Measurements from ENCODE around the gene WDR6. TPM values are rescaled to one million over a fixed set of nuclear protein-coding genes. Genes with fewer than 3 reads are reported as not detected.

Gene WDR6
- total and polyA plus RNA-seq, 9 of the 15 experiments (the other 6 are each of a cell fraction or from before 2014, with no cell fraction given) = 8.9 to 90.6 (median 44.7) TPM

- ChIA-PET CTCF (ENCODE audit: low intra/inter-chr PET ratio) (no interaction called here), POLR2A (interaction anchor here (0.7 kb wide), 1 partner anchor 51 kb away, joined by 3 read pairs; no protein-coding TSS in a partner anchor)
- Histone ChIP-seq H3K4me3 (no peak overlapping the region), H3K9me3 (replicated peaks; ENCODE audit: control insufficient read depth, insufficient read depth, low read depth, low read length) (no peaks in the 10 kb centered on the region), H3K27me3 (ENCODE audit: control insufficient read depth in 2 of 2, insufficient read depth in 2 of 2, low read length in 2 of 2) (no peaks in the 10 kb centered on the region), H3K4me1 (replicated peaks in 1 of 2; ENCODE audit: control insufficient read depth in 2 of 2, insufficient read depth in 2 of 2, low read length in 2 of 2) (peaks cover 19 to 22% of the 10 kb centered on the region in 2 experiments; a peak in 4 of 5 replicates), H3K36me3 (ENCODE audit: control insufficient read depth, insufficient read depth, low read length) (peaks cover 71% of the 10 kb centered on the region), H2AFZ (ENCODE audit: low read depth, low read length) (no peak overlapping the region), H3K9me1 (ENCODE audit: control insufficient read depth, insufficient read depth, low read length) (no peaks in the 10 kb centered on the region), H4K20me1 (replicated peaks; ENCODE audit: control insufficient read depth, insufficient read depth, low read length) (no peaks in the 10 kb centered on the region), H3K79me2 (ENCODE audit: control insufficient read depth, insufficient read depth, low read length) (peaks cover 18% of the 10 kb centered on the region), H3K4me2 (ENCODE audit: insufficient read depth, low read length) (no peak overlapping the region), H3K9ac (ENCODE audit: insufficient read depth in 1 of 2, low read depth in 2 of 2, low read length in 2 of 2) (no peak overlapping the region), H3K27ac (ENCODE audit: extremely low read depth, low read depth, low read length) (no peak overlapping the region)
- DNase-seq (ENCODE audit: extremely low read depth in 1 of 4, low spot score in 3 of 4) (no peak), FAIRE-seq (no peak), ATAC-seq (no peak)
- intact Hi-C loops (cut with micrococcal nuclease) = no loop called here
- no TSS peak for BruUV-seq (replicated peaks)
- TF ChIP-seq DDX20 (tag; IDR thresholded peaks at IDR 0.05; ENCODE audit: low read depth) (no peak), SREBF2 (CRISPR knock-in tag; IDR thresholded peaks at IDR 0.05) (no peak), ZNF347 (CRISPR knock-in tag; IDR thresholded peaks at IDR 0.05; ENCODE audit: low read depth) (no peak), TEAD1 (CRISPR knock-in tag; IDR thresholded peaks at IDR 0.05) (no peak), BHLHE40 (IDR thresholded peaks at IDR 0.05; ENCODE audit: low read length) (no peak), BRD9 (IDR thresholded peaks at IDR 0.05; ENCODE audit: low read depth, partially characterized antibody) (no peak), NFIC (IDR thresholded peaks at IDR 0.05) (no peak), MTF1 (CRISPR knock-in tag; IDR thresholded peaks at IDR 0.05; ENCODE audit: borderline replicate concordance) (no peak), ZNF124 (CRISPR knock-in tag; IDR thresholded peaks at IDR 0.05) (no peak), ZNF512 (tag; IDR thresholded peaks at IDR 0.05) (no peak), CGGBP1 (CRISPR knock-in tag; IDR thresholded peaks at IDR 0.05) (no peak), WHSC1 (IDR thresholded peaks at IDR 0.05; ENCODE audit: low read length) (no peak), HCFC1 (IDR thresholded peaks at IDR 0.05; ENCODE audit: low read depth, low read length) (no peak)
- TF ChIP-seq, protein P1, sequence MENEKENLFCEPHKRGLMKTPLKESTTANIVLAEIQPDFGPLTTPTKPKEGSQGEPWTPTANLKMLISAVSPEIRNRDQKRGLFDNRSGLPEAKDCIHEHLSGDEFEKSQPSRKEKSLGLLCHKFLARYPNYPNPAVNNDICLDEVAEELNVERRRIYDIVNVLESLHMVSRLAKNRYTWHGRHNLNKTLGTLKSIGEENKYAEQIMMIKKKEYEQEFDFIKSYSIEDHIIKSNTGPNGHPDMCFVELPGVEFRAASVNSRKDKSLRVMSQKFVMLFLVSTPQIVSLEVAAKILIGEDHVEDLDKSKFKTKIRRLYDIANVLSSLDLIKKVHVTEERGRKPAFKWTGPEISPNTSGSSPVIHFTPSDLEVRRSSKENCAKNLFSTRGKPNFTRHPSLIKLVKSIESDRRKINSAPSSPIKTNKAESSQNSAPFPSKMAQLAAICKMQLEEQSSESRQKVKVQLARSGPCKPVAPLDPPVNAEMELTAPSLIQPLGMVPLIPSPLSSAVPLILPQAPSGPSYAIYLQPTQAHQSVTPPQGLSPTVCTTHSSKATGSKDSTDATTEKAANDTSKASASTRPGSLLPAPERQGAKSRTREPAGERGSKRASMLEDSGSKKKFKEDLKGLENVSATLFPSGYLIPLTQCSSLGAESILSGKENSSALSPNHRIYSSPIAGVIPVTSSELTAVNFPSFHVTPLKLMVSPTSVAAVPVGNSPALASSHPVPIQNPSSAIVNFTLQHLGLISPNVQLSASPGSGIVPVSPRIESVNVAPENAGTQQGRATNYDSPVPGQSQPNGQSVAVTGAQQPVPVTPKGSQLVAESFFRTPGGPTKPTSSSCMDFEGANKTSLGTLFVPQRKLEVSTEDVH (IDR thresholded peaks at IDR 0.05; ENCODE audit: low read depth, partially characterized antibody) = no peak
- in situ Hi-C loops (cut with MboI) = no loop called here
- 90% methylated on average over 3 of the region's 6 CpGs for WGBS (ENCODE audit: insufficient coverage, low coverage, missing lambda C conversion rate)
These were observed 25.6 kb downstream of the WDR6 start for GRCh38 chr3:49032646-49033304.
